ENCODE measurements around the gene B9D2. TPM values are rescaled to one million over a fixed set of nuclear protein-coding genes. Genes with fewer than 3 reads are reported as not detected.

The B9D2 gene
- total and polyA plus RNA-seq, 2 experiments from 2014 or later: 2.7 to 7.4 TPM

DNA sequence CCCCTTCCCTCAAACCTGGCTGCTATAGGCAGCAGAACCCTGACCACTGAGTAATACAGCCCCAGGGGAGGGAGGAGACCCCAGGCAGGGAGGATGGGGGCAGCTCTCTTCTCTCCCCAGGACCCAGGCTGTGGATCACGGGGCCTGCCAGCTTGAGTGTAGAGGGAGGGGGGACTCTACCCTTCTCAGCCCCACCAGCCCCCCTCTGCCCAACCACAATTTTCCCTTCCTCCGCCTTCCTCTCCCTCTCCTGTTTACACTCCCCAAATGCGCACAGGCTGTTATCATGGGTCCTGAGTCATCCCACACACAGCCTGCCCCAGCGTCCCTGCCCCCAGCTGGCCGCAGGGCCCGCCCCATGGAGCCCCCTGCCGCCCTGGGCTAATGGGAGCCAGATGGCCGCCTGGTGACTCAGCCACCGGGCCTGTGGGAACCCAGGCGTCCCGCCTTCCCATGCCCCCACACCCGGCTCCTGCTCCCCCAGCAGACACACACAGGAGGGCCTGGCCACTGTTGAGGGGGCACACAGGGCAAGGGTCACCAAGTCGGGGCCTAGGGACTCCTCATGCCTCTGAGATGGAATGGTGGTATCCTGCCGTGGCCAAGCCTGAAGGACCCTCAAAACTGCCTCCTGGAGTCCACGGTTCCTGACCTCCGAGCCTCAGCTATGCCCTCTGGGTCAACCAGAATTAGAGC, 40.4 kb downstream of the B9D2 start:
- Histone ChIP-seq H3K4me3 (no peak overlapping the region), H3K27ac (ENCODE audit: low read depth) (peak overlapping the region; percentile 84; the same call in 1 of the 2 replicates), H3F3A (replicated peaks; ENCODE audit: low read depth) (peaks cover 27% of the 10 kb centered on the region), H2AFZ (no peak overlapping the region), H4K20me1 (replicated peaks; ENCODE audit: insufficient read depth) (no peaks in the 10 kb centered on the region; the same call in 1 of the 2 replicates), H3K9me2 (ENCODE audit: insufficient read depth) (no peaks in the 10 kb centered on the region), H3K4me1 (ENCODE audit: insufficient read depth) (peaks cover 52% of the 10 kb centered on the region), H3K36me3 (ENCODE audit: insufficient read depth) (no peaks in the 10 kb centered on the region), H3K4me2 (peak overlapping the region; percentile 51), H3K79me2 (replicated peaks; ENCODE audit: insufficient read depth) (no peaks in the 10 kb centered on the region), H3K27me3 (ENCODE audit: insufficient read depth) (no peaks in the 10 kb centered on the region)
- peak overlapping the region; percentile 89 for H3K27ac Mint-ChIP-seq
- peak; percentile 18 for ATAC-seq
- H3K4me3 Mint-ChIP-seq: peak overlapping the region; percentile 34; the same call in 1 of the 3 replicates
- peaks cover 27% of the 10 kb centered on the region for H3K36me3 Mint-ChIP-seq (ENCODE audit: low read depth)
- peaks cover 60% of the 10 kb centered on the region for H3K4me1 Mint-ChIP-seq
- peaks cover 36% of the 10 kb centered on the region for H3K27me3 Mint-ChIP-seq (ENCODE audit: insufficient read depth, low read depth, poor library complexity)
- peak; percentile 37 for DNase-seq (ENCODE audit: low spot score)
- TF ChIP-seq, protein P1, sequence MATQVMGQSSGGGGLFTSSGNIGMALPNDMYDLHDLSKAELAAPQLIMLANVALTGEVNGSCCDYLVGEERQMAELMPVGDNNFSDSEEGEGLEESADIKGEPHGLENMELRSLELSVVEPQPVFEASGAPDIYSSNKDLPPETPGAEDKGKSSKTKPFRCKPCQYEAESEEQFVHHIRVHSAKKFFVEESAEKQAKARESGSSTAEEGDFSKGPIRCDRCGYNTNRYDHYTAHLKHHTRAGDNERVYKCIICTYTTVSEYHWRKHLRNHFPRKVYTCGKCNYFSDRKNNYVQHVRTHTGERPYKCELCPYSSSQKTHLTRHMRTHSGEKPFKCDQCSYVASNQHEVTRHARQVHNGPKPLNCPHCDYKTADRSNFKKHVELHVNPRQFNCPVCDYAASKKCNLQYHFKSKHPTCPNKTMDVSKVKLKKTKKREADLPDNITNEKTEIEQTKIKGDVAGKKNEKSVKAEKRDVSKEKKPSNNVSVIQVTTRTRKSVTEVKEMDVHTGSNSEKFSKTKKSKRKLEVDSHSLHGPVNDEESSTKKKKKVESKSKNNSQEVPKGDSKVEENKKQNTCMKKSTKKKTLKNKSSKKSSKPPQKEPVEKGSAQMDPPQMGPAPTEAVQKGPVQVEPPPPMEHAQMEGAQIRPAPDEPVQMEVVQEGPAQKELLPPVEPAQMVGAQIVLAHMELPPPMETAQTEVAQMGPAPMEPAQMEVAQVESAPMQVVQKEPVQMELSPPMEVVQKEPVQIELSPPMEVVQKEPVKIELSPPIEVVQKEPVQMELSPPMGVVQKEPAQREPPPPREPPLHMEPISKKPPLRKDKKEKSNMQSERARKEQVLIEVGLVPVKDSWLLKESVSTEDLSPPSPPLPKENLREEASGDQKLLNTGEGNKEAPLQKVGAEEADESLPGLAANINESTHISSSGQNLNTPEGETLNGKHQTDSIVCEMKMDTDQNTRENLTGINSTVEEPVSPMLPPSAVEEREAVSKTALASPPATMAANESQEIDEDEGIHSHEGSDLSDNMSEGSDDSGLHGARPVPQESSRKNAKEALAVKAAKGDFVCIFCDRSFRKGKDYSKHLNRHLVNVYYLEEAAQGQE (IDR thresholded peaks at IDR 0.05; ENCODE audit: unreplicated experiment): no peak
- 0 out of 2 replicates have a peak, but pooled peaks have one; percentile 10 for TF ChIP-seq POLR2AphosphoS5 (IDR thresholded peaks at IDR 0.05; ENCODE audit: low read depth)
- peaks cover 3% of the 10 kb centered on the region; the same call in 2 of the 3 replicates for H3K9me3 Mint-ChIP-seq

DNA sequence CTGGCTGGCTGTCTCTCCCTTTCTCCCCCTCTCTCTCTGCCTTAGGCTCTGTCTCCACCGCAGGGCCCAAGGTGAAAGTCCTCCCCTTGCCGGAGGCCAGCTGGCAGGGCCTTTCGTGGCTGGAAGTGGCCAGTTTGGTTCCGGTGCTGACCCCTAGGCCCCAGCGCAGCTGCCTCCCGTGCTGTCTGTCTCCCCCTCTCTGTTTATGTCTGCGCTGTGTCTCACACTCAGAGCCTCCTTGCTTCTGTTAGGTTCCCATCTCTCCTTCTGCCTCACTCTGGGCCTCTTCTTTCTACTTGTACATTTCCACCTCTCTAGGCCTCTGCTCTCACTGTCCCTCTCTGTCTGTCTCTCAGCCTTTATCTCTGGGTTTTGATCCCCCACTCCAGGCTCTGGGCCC, 40.9 kb downstream of the B9D2 start:
- H3K9me2 ChIP-seq (ENCODE audit: insufficient read depth): no peaks in the 10 kb centered on the region
- peaks cover 54% of the 10 kb centered on the region for H3K4me1 Mint-ChIP-seq
- H3K36me3 Mint-ChIP-seq (ENCODE audit: low read depth): peaks cover 31% of the 10 kb centered on the region
- peak overlapping the region; percentile 84; the same call in 1 of the 2 replicates for H3K27ac ChIP-seq (ENCODE audit: low read depth)
- H3K27me3 Mint-ChIP-seq (ENCODE audit: insufficient read depth, low read depth, poor library complexity): peaks cover 31% of the 10 kb centered on the region
- H3K9me3 Mint-ChIP-seq: peaks cover 3% of the 10 kb centered on the region; the same call in 2 of the 3 replicates
- H2AFZ ChIP-seq: no peak overlapping the region
- H3F3A ChIP-seq (replicated peaks; ENCODE audit: low read depth): peaks cover 27% of the 10 kb centered on the region
- no peak overlapping the region for H3K4me3 ChIP-seq
- H3K27me3 ChIP-seq (ENCODE audit: insufficient read depth): no peaks in the 10 kb centered on the region
- H3K4me3 Mint-ChIP-seq: peak overlapping the region; percentile 34; the same call in 1 of the 3 replicates
- no peaks in the 10 kb centered on the region for H3K79me2 ChIP-seq (replicated peaks; ENCODE audit: insufficient read depth)
- H3K4me1 ChIP-seq (ENCODE audit: insufficient read depth): peaks cover 52% of the 10 kb centered on the region
- no peaks in the 10 kb centered on the region for H3K36me3 ChIP-seq (ENCODE audit: insufficient read depth)
- ATAC-seq (no peak), DNase-seq (ENCODE audit: low spot score) (no peak)
- H3K27ac Mint-ChIP-seq: peak overlapping the region; percentile 56
- H4K20me1 ChIP-seq (replicated peaks; ENCODE audit: insufficient read depth): no peaks in the 10 kb centered on the region; the same call in 1 of the 2 replicates
- TF ChIP-seq NANOG (IDR thresholded peaks at IDR 0.05; ENCODE audit: borderline replicate concordance): no peak
- TF ChIP-seq, protein P2, sequence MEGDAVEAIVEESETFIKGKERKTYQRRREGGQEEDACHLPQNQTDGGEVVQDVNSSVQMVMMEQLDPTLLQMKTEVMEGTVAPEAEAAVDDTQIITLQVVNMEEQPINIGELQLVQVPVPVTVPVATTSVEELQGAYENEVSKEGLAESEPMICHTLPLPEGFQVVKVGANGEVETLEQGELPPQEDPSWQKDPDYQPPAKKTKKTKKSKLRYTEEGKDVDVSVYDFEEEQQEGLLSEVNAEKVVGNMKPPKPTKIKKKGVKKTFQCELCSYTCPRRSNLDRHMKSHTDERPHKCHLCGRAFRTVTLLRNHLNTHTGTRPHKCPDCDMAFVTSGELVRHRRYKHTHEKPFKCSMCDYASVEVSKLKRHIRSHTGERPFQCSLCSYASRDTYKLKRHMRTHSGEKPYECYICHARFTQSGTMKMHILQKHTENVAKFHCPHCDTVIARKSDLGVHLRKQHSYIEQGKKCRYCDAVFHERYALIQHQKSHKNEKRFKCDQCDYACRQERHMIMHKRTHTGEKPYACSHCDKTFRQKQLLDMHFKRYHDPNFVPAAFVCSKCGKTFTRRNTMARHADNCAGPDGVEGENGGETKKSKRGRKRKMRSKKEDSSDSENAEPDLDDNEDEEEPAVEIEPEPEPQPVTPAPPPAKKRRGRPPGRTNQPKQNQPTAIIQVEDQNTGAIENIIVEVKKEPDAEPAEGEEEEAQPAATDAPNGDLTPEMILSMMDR (conservative IDR thresholded peaks at IDR 0.05; ENCODE audit: low read depth in 2 of 2): no peak
- peak overlapping the region; percentile 51 for H3K4me2 ChIP-seq
